Retinal pigment epithelial cell (primary cell): ENCODE data around the gene IFIT1.
"Not testable (repeated sequence)": the region's sequence is repeated elsewhere in the genome, so short reads cannot be mapped to it uniquely, and the experiment has no call there.

Source experiments
- DNase-seq: peaks from one replicate; pipeline ENCODE4 v3.0.0-alpha.2; 2010; ENCODE audit warnings: low read depth
- H3K4me3 ChIP-seq: 2 replicates; pipeline ENCODE4 v1.5.1; 2011; ENCODE audit warnings: mild to moderate bottlenecking, low read length, control low read depth, moderate library complexity
- CTCF ChIP-seq: conservative IDR thresholded peaks from 2 replicates; pipeline ENCODE4 v1.5.1; 2011; ENCODE audit warnings: low read depth, low read length, control low read depth, inconsistent platforms

Gene IFIT1

GRCh38 chr10:89427629-89428028, 35.2 kb downstream of the IFIT1 start:
- H3K4me3 ChIP-seq: no peak overlapping the region
- no peak for DNase-seq
- TF ChIP-seq CTCF: no peak

- no peak overlapping the region for H3K4me3 ChIP-seq
- TF ChIP-seq CTCF: no peak
- no peak for DNase-seq
Measured at GRCh38 chr10:89428877-89429276, 36.5 kb downstream of the IFIT1 start.

- no peak for TF ChIP-seq CTCF
- no peak overlapping the region for H3K4me3 ChIP-seq
- peak; percentile 61 for DNase-seq
Measured at GRCh38 chr10:89431977-89432376, 39.6 kb downstream of the IFIT1 start.

- no peak overlapping the region for H3K4me3 ChIP-seq
- no peak for DNase-seq
- TF ChIP-seq CTCF: no peak
Measured at GRCh38 chr10:89438525-89438924, 46.1 kb downstream of the IFIT1 start.

GRCh38 chr10:89440226-89441009, 48.0 kb downstream of the IFIT1 start:
- H3K4me3 ChIP-seq: no peak overlapping the region
- no peak for TF ChIP-seq CTCF
- no peak for DNase-seq

- no peak overlapping the region for H3K4me3 ChIP-seq
- no peak for TF ChIP-seq CTCF
- DNase-seq: no peak
Measured at GRCh38 chr10:89442289-89442688, 49.9 kb downstream of the IFIT1 start.

GRCh38 chr10:89444819-89445218, 52.4 kb downstream of the IFIT1 start:
- not testable (repeated sequence) for H3K4me3 ChIP-seq, DNase-seq
